Panc1 (cell line): ENCODE data around the gene KCNJ11. TPM values are rescaled to one million over a fixed set of nuclear protein-coding genes. Genes with fewer than 3 reads are reported as not detected.

ENCODE experiments used
- ATAC-seq: fragments of 200-7000 bp; cut with Tn5 transposase; 2 replicates; pipeline ENCODE4 v1.9.1; 2020; ENCODE audit warnings: mild to moderate bottlenecking, moderate library complexity
- BruUV-seq: library from RNA; stranded (reverse); fragments of 400-500 nt; replicated peaks from 2 replicates; lab custom pipeline; 2021; lab: Mats Ljungman, UMichigan
- CTCF ChIA-PET: fragments of 300-600 bp; sonication (Branson Sonifier 250); formaldehyde crosslinking; loops from one replicate; lab custom pipeline; 2022; ENCODE audit warnings: antibody characterized with exemption; lab: Charles Lee
- POLR2A ChIA-PET: fragments of 300-600 bp; sonication (Branson Sonifier 250); formaldehyde crosslinking; loops from one replicate; lab custom pipeline; 2022; ENCODE audit warnings: antibody characterized with exemption; lab: Charles Lee
- DNase-seq: peaks from one replicate; pipeline ENCODE4 v3.0.0-alpha.2; 2010; ENCODE audit warnings: low read depth, low spot score
- H3K27ac ChIP-seq: 2 replicates; pipeline ENCODE4 v1.5.1; 2011; ENCODE audit warnings: mild to moderate bottlenecking, low read length, inconsistent platforms
- H3K27me3 ChIP-seq: fragments of 200-500 bp; sonication (Bioruptor generic); 2 replicates; pipeline ENCODE4 v1.6.0; 2014; ENCODE audit warnings: low read length, inconsistent platforms; ENCODE audit not compliant: control insufficient read depth, insufficient read depth
- H3K36me3 ChIP-seq: fragments of 200-500 bp; sonication (Bioruptor generic); 2 replicates; pipeline ENCODE4 v1.5.1; 2014; ENCODE audit warnings: inconsistent platforms, mild to moderate bottlenecking, low read length, moderate library complexity; ENCODE audit not compliant: control insufficient read depth, insufficient read depth
- H3K4me1 ChIP-seq: 2 replicates; pipeline ENCODE4 v1.5.1; 2011; ENCODE audit warnings: inconsistent platforms, mild to moderate bottlenecking, low read length, moderate library complexity; ENCODE audit not compliant: control insufficient read depth, insufficient read depth
- H3K4me3 ChIP-seq, 2 experiments: 2 replicates each; pipeline ENCODE4 v1.5.1; 2011 to 2012; ENCODE audit warnings: low read depth in 2 of 2, low read length in 2 of 2, mild to moderate bottlenecking in 2 of 2, inconsistent platforms in 1 of 2, moderate library complexity in 1 of 2
- H3K9me3 ChIP-seq: fragments of 200-500 bp; sonication (Bioruptor generic); 2 replicates; pipeline ENCODE4 v1.5.1; 2014; ENCODE audit warnings: low read depth, mild to moderate bottlenecking, inconsistent platforms, low read length, moderate library complexity; ENCODE audit not compliant: control insufficient read depth, insufficient read depth
- POLR2AphosphoS5 ChIP-seq: IDR thresholded peaks from 2 replicates; pipeline ENCODE4 v1.6.1; 2012; ENCODE audit warnings: mild to moderate bottlenecking, low read depth, low read length, moderate library complexity
- SIN3A ChIP-seq: IDR thresholded peaks from 2 replicates; pipeline ENCODE4 v1.6.1; 2012; ENCODE audit warnings: low read depth, mild to moderate bottlenecking, low read length, moderate library complexity, borderline replicate concordance; ENCODE audit not compliant: insufficient read depth
- TCF7L2 ChIP-seq: IDR thresholded peaks from 2 replicates; pipeline ENCODE4 v1.6.1; 2011; ENCODE audit warnings: mild to moderate bottlenecking, low read depth, low read length, inconsistent platforms
- in situ Hi-C: cut with HindIII; loops from 2 replicates; pipeline ENCODE4 v1.10.0; 2016; ENCODE audit warnings: low sequenced_read_pairs, low pct_unique_long_range_greater_than_20kb
- intact Hi-C: fragments of 100-400 bp; cut with micrococcal nuclease; formaldehyde crosslinking; loops from one replicate; pipeline ENCODE4 v1.10.0; 2022; ENCODE audit not compliant: unreplicated experiment
- total RNA-seq: library from RNA; stranded (reverse); gene quantifications from one replicate; pipeline ENCODE4 v1.2.1, GENCODE V29; 2021; ENCODE audit not compliant: unreplicated experiment
- TF ChIP-seq, protein P1 (sequence below): fragments of 450-650 bp; IDR thresholded peaks from 2 replicates; pipeline ENCODE4 v1.5.1; 2017; ENCODE audit warnings: mild to moderate bottlenecking
- TF ChIP-seq, protein P2 (sequence below), 2 experiments: IDR thresholded peaks; 2 replicates each; pipeline ENCODE4 v1.6.1; 2011 to 2012; ENCODE audit warnings: low read depth in 2 of 2, control low read depth in 1 of 2, low read length in 1 of 2, mild to moderate bottlenecking in 1 of 2, moderate library complexity in 1 of 2; ENCODE audit not compliant: insufficient read depth in 1 of 2

KCNJ11 gene
- total RNA-seq, 1 experiment from 2014 or later = 0.67 TPM

DNA sequence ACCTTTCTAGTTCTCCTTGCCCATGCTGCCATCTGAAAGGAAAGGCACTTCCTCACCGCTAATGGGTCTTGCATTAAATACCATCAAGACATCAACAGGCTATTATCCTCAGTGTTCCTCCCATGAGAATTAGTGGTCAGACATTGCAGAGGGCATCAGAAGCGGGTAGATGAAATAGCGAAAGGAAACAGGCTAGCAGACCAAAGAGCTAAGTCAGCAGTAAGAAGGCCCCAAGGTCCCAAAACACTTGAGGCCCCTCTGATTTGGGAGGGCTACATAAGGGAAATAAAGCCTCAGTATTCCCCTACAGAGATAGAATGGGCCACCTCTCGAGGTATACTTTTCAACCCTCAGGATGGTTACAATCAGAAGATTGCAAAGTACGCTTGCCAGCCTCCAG lies 12.9 kb downstream of the KCNJ11 start:
- no peak overlapping the region for H3K4me3 ChIP-seq
- H3K27me3 ChIP-seq = no peaks in the 10 kb centered on the region
- ChIA-PET POLR2A (no interaction called here), CTCF (no interaction called here)
- peaks cover 21% of the 10 kb centered on the region; the same call in 1 of the 2 replicates for H3K9me3 ChIP-seq
- BruUV-seq = no TSS peak
- H3K4me1 ChIP-seq = no peaks in the 10 kb centered on the region
- TF ChIP-seq TCF7L2 = no peak
- TF ChIP-seq SIN3A = no peak
- TF ChIP-seq, protein P1, sequence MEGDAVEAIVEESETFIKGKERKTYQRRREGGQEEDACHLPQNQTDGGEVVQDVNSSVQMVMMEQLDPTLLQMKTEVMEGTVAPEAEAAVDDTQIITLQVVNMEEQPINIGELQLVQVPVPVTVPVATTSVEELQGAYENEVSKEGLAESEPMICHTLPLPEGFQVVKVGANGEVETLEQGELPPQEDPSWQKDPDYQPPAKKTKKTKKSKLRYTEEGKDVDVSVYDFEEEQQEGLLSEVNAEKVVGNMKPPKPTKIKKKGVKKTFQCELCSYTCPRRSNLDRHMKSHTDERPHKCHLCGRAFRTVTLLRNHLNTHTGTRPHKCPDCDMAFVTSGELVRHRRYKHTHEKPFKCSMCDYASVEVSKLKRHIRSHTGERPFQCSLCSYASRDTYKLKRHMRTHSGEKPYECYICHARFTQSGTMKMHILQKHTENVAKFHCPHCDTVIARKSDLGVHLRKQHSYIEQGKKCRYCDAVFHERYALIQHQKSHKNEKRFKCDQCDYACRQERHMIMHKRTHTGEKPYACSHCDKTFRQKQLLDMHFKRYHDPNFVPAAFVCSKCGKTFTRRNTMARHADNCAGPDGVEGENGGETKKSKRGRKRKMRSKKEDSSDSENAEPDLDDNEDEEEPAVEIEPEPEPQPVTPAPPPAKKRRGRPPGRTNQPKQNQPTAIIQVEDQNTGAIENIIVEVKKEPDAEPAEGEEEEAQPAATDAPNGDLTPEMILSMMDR = no peak
- TF ChIP-seq, protein P2, sequence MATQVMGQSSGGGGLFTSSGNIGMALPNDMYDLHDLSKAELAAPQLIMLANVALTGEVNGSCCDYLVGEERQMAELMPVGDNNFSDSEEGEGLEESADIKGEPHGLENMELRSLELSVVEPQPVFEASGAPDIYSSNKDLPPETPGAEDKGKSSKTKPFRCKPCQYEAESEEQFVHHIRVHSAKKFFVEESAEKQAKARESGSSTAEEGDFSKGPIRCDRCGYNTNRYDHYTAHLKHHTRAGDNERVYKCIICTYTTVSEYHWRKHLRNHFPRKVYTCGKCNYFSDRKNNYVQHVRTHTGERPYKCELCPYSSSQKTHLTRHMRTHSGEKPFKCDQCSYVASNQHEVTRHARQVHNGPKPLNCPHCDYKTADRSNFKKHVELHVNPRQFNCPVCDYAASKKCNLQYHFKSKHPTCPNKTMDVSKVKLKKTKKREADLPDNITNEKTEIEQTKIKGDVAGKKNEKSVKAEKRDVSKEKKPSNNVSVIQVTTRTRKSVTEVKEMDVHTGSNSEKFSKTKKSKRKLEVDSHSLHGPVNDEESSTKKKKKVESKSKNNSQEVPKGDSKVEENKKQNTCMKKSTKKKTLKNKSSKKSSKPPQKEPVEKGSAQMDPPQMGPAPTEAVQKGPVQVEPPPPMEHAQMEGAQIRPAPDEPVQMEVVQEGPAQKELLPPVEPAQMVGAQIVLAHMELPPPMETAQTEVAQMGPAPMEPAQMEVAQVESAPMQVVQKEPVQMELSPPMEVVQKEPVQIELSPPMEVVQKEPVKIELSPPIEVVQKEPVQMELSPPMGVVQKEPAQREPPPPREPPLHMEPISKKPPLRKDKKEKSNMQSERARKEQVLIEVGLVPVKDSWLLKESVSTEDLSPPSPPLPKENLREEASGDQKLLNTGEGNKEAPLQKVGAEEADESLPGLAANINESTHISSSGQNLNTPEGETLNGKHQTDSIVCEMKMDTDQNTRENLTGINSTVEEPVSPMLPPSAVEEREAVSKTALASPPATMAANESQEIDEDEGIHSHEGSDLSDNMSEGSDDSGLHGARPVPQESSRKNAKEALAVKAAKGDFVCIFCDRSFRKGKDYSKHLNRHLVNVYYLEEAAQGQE (IDR thresholded peaks at IDR 0.05; ENCODE audit: insufficient read depth in 1 of 2, low read depth in 2 of 2, low read length in 1 of 2) = no peak
- TF ChIP-seq POLR2AphosphoS5 = no peak
- DNase-seq (no peak), ATAC-seq (no peak)
- H3K27ac ChIP-seq = no peak overlapping the region
- in situ Hi-C loops = no loop called here
- intact Hi-C loops = no loop called here
- no peaks in the 10 kb centered on the region for H3K36me3 ChIP-seq

DNA sequence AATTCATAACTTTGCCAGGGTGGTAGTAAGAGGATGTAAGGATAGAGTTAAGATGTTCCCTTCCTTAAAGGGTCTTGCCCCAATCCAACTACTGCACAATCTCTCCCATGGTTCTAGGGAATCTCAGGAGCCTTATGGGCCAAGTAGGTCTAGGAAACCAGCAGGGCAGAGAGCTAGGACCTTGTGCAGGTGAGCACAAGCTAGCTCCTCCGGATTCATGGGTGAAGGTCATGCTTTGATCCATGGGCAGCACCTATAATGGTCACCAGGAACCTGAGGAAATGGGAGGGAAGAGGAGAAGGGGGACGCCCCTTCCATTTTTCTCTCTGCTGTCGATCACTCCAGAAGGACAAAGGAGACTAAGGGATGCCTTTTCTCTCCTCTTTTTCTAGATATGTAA lies 16.8 kb downstream of the KCNJ11 start:
- ChIA-PET POLR2A (no interaction called here), CTCF (no interaction called here)
- no TSS peak for BruUV-seq
- Histone ChIP-seq H3K4me1 (no peaks in the 10 kb centered on the region), H3K27ac (no peak overlapping the region), H3K36me3 (no peaks in the 10 kb centered on the region), H3K27me3 (no peaks in the 10 kb centered on the region), H3K9me3 (peaks cover 40% of the 10 kb centered on the region; the same call in 1 of the 2 replicates), H3K4me3 (no peak overlapping the region)
- TF ChIP-seq POLR2AphosphoS5 = no peak
- TF ChIP-seq SIN3A = no peak
- TF ChIP-seq TCF7L2 = no peak
- TF ChIP-seq, protein P2 (IDR thresholded peaks at IDR 0.05; ENCODE audit: insufficient read depth in 1 of 2, low read depth in 2 of 2, low read length in 1 of 2) = no peak
- TF ChIP-seq, protein P1 = no peak
- intact Hi-C loops = no loop called here
- no peak for DNase-seq
- in situ Hi-C loops = no loop called here
- no peak for ATAC-seq
